Progenitor cell of endocrine pancreas (in vitro differentiated cells): ENCODE data around the gene ZNF41. TPM values are rescaled to one million over a fixed set of nuclear protein-coding genes. Genes with fewer than 3 reads are reported as not detected.
"Not testable (repeated sequence)": the region's sequence is repeated elsewhere in the genome, so short reads cannot be mapped to it uniquely, and the experiment has no call there.

ENCODE experiments used
- DNase-seq: peaks from one replicate; pipeline ENCODE4 v3.0.0; 2021; ENCODE audit warnings: low spot score; ENCODE audit not compliant: unreplicated experiment
- H3K27ac Mint-ChIP-seq: 2 replicates; pipeline ENCODE4 v1.8.0; 2021; ENCODE audit warnings: mild to moderate bottlenecking, moderate library complexity, mixed read lengths
- H3K27me3 Mint-ChIP-seq: 2 replicates; pipeline ENCODE4 v1.8.0; 2021; ENCODE audit warnings: mixed read lengths
- H3K36me3 Mint-ChIP-seq: 2 replicates; pipeline ENCODE4 v1.8.0; 2022; ENCODE audit warnings: mixed read lengths; ENCODE audit not compliant: insufficient read depth
- H3K4me1 Mint-ChIP-seq: 2 replicates; pipeline ENCODE4 v1.8.0; 2021; ENCODE audit warnings: low read depth, mixed read lengths
- H3K4me3 Mint-ChIP-seq: 2 replicates; pipeline ENCODE4 v1.8.0; 2021; ENCODE audit warnings: low read depth, mild to moderate bottlenecking, moderate library complexity, mixed read lengths
- H3K9me3 Mint-ChIP-seq: 2 replicates; pipeline ENCODE4 v1.8.0; 2021; ENCODE audit warnings: low read depth, mixed read lengths
- CTCF ChIP-seq: fragments of 200-600 bp; sonication (generic); IDR thresholded peaks from one replicate; pipeline ENCODE4 v1.5.0; 2021; ENCODE audit warnings: antibody characterized with exemption, mild to moderate bottlenecking; ENCODE audit not compliant: unreplicated experiment
- total RNA-seq: library from RNA; stranded (reverse); gene quantifications from 2 replicates; pipeline ENCODE4 v1.2.1, GENCODE V29; 2021

ZNF41 gene
- total RNA-seq, 1 donor from 2014 or later, result 6.1 TPM

GRCh38 chrX:47518144-47518543, 35.1 kb upstream of the ZNF41 start:
- H3K4me3 Mint-ChIP-seq, result no peak overlapping the region
- no peak for DNase-seq
- H3K36me3 Mint-ChIP-seq, result no peaks in the 10 kb centered on the region
- H3K27me3 Mint-ChIP-seq, result peaks cover 20% of the 10 kb centered on the region
- H3K4me1 Mint-ChIP-seq, result peaks cover under 1% of the 10 kb centered on the region
- H3K27ac Mint-ChIP-seq, result no peak overlapping the region
- no peak for TF ChIP-seq CTCF
- peaks cover 9% of the 10 kb centered on the region for H3K9me3 Mint-ChIP-seq

- no peak for DNase-seq
- H3K27me3 Mint-ChIP-seq, result peaks cover 18% of the 10 kb centered on the region
- H3K36me3 Mint-ChIP-seq, result no peaks in the 10 kb centered on the region
- no peak for TF ChIP-seq CTCF
- H3K4me3 Mint-ChIP-seq, result no peak overlapping the region
- no peaks in the 10 kb centered on the region for H3K4me1 Mint-ChIP-seq
- peaks cover 12% of the 10 kb centered on the region for H3K9me3 Mint-ChIP-seq
- no peak overlapping the region for H3K27ac Mint-ChIP-seq
Observed at GRCh38 chrX:47515941-47516665, 33.1 kb upstream of the ZNF41 start.

- Mint-ChIP-seq H3K27ac (no peak overlapping the region), H3K4me1 (no peaks in the 10 kb centered on the region), H3K27me3 (peaks cover 17% of the 10 kb centered on the region), H3K36me3 (no peaks in the 10 kb centered on the region), H3K9me3 (peaks cover 10% of the 10 kb centered on the region), H3K4me3 (no peak overlapping the region)
- DNase-seq, result no peak
- no peak for TF ChIP-seq CTCF
Observed at GRCh38 chrX:47514533-47515235, 31.7 kb upstream of the ZNF41 start.

GRCh38 chrX:47513034-47513965, 30.3 kb upstream of the ZNF41 start:
- DNase-seq, H3K4me1 Mint-ChIP-seq, H3K36me3 Mint-ChIP-seq: not testable (repeated sequence)
- peaks cover 24% of the 10 kb centered on the region for H3K27me3 Mint-ChIP-seq
- H3K27ac Mint-ChIP-seq, result peak overlapping the region; percentile 56
- peaks cover 10% of the 10 kb centered on the region for H3K9me3 Mint-ChIP-seq
- H3K4me3 Mint-ChIP-seq, result peak overlapping the region; percentile 75

GRCh38 chrX:47512383-47512782, 29.4 kb upstream of the ZNF41 start:
- Mint-ChIP-seq H3K27me3 (peaks cover 24% of the 10 kb centered on the region), H3K9me3 (peaks cover 10% of the 10 kb centered on the region), H3K4me3 (peak overlapping the region; percentile 52)
- H3K27ac Mint-ChIP-seq, H3K36me3 Mint-ChIP-seq, DNase-seq, H3K4me1 Mint-ChIP-seq: not testable (repeated sequence)
